ENCODE data around the gene ITPR2. TPM values are rescaled to one million over a fixed set of nuclear protein-coding genes. Genes with fewer than 3 reads are reported as not detected.
A peak's percentile ranks its signal among the peaks of the same experiment; 100 is the strongest.

The ITPR2 gene
- total and polyA plus RNA-seq, 2 of the 13 experiments (the other 11 are each of a cell fraction or from before 2014, with no cell fraction given), result 31.9 to 81.9 TPM

DNA sequence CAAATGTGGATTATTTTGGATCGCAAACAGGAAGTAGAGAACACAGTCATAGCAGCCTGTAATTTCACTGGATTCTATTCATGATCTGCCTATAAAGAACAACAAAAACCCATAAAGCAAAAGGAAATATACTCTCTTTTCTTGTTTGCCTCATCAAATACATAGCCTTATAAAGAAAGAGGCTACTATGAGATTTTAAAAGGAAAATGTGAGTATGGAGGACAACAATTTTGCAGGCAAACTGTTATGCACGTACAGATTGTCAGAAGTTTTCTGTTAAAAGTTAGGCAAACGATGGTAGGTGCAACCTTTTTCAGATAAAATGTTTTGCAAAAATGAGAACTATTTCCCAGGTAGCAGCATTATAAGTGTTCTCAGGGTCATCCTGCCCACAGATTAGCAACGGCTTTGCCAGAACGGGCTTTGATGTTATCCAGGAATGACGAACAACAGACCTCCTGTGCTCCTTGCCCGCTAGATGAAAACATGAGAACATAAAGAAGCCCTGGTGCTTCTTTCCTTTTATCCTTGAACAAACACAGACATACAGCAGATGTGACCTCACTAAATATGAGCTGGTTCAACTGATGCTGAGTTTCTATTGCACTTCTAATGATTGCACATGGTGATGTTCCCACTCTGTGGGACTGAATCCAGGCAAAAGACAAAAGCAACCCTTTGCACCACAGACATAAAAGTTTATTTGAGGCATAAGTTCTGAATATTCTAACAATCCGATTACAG, 88.1 kb downstream of the ITPR2 start (continued):
- peak; percentile 81 for TF ChIP-seq SAP130 (CRISPR knock-in tag; IDR thresholded peaks at IDR 0.05; ENCODE audit: low read depth)
- peak; percentile 64; the same call in 1 of the 2 replicates for TF ChIP-seq ZNF264 (CRISPR knock-in tag; IDR thresholded peaks at IDR 0.05)
- no peak for TF ChIP-seq ZNF83 (CRISPR knock-in tag; IDR thresholded peaks at IDR 0.05; ENCODE audit: borderline replicate concordance)
- TF ChIP-seq, protein P1, sequence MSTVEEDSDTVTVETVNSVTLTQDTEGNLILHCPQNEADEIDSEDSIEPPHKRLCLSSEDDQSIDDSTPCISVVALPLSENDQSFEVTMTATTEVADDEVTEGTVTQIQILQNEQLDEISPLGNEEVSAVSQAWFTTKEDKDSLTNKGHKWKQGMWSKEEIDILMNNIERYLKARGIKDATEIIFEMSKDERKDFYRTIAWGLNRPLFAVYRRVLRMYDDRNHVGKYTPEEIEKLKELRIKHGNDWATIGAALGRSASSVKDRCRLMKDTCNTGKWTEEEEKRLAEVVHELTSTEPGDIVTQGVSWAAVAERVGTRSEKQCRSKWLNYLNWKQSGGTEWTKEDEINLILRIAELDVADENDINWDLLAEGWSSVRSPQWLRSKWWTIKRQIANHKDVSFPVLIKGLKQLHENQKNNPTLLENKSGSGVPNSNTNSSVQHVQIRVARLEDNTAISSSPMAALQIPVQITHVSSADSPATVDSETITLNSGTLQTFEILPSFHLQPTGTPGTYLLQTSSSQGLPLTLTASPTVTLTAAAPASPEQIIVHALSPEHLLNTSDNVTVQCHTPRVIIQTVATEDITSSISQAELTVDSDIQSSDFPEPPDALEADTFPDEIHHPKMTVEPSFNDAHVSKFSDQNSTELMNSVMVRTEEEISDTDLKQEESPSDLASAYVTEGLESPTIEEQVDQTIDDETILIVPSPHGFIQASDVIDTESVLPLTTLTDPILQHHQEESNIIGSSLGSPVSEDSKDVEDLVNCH (CRISPR knock-in tag; IDR thresholded peaks at IDR 0.05), result no peak
- TF ChIP-seq IRF9 (CRISPR knock-in tag; IDR thresholded peaks at IDR 0.05; ENCODE audit: borderline replicate concordance), result no peak
- peak; percentile 91 for TF ChIP-seq PHF21A (CRISPR knock-in tag; IDR thresholded peaks at IDR 0.05)
- TF ChIP-seq TBX2 (CRISPR knock-in tag; IDR thresholded peaks at IDR 0.05; ENCODE audit: borderline replicate concordance), result peak; percentile 94
- peak; percentile 85; the same call in 1 of the 2 replicates for TF ChIP-seq HOXD1 (CRISPR knock-in tag; IDR thresholded peaks at IDR 0.05)
- TF ChIP-seq ZNF292 (CRISPR knock-in tag; IDR thresholded peaks at IDR 0.05; ENCODE audit: borderline replicate concordance, low read depth), result peak; percentile 65; the same call in 1 of the 2 replicates
- TF ChIP-seq NR3C1 (CRISPR knock-in tag; IDR thresholded peaks at IDR 0.05), result no peak
- no peak for TF ChIP-seq FOXC1 (CRISPR knock-in tag; IDR thresholded peaks at IDR 0.05; ENCODE audit: borderline replicate concordance)
- TF ChIP-seq ZBTB38 (CRISPR knock-in tag; IDR thresholded peaks at IDR 0.05), result no peak; the same call in 1 of the 2 replicates
- TF ChIP-seq, protein P2, sequence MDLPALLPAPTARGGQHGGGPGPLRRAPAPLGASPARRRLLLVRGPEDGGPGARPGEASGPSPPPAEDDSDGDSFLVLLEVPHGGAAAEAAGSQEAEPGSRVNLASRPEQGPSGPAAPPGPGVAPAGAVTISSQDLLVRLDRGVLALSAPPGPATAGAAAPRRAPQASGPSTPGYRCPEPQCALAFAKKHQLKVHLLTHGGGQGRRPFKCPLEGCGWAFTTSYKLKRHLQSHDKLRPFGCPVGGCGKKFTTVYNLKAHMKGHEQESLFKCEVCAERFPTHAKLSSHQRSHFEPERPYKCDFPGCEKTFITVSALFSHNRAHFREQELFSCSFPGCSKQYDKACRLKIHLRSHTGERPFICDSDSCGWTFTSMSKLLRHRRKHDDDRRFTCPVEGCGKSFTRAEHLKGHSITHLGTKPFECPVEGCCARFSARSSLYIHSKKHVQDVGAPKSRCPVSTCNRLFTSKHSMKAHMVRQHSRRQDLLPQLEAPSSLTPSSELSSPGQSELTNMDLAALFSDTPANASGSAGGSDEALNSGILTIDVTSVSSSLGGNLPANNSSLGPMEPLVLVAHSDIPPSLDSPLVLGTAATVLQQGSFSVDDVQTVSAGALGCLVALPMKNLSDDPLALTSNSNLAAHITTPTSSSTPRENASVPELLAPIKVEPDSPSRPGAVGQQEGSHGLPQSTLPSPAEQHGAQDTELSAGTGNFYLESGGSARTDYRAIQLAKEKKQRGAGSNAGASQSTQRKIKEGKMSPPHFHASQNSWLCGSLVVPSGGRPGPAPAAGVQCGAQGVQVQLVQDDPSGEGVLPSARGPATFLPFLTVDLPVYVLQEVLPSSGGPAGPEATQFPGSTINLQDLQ (CRISPR knock-in tag; IDR thresholded peaks at IDR 0.05), result no peak
- no peak for TF ChIP-seq MBNL3 (CRISPR knock-in tag; conservative IDR thresholded peaks at IDR 0.05)
- TF ChIP-seq HNRNPUL1 (IDR thresholded peaks at IDR 0.05; ENCODE audit: low read depth, low read length), result no peak
- 0 out of 2 replicates have a peak, but pooled peaks have one; percentile 76 for TF ChIP-seq ZNF800 (CRISPR knock-in tag; IDR thresholded peaks at IDR 0.05)
- TF ChIP-seq SUZ12 (IDR thresholded peaks at IDR 0.05; ENCODE audit: low read depth, low read length), result no peak
- TF ChIP-seq ZNF878 (CRISPR knock-in tag; IDR thresholded peaks at IDR 0.05), result peak; percentile 60; the same call in 1 of the 2 replicates
- no peak for TF ChIP-seq TRIM24 (CRISPR knock-in tag; IDR thresholded peaks at IDR 0.05)
- TF ChIP-seq NFE2L2 (IDR thresholded peaks at IDR 0.05; ENCODE audit: low read length), result no peak; the same call in 1 of the 2 replicates
